Right lobe of liver (tissue), 4 donors: ENCODE data around the gene BPIFB2.

Source experiments
- CTCF ChIP-seq, 4 donors: fragments of 200-600 bp in 3 of 4; fragments of 450-650 bp in 1 of 4; IDR thresholded peaks; one replicate each; pipeline versions ENCODE4 v1.5.1 to v1.8.0; 2016 to 2022; ENCODE audit warnings: antibody characterized with exemption in 4 of 4, mild to moderate bottlenecking in 2 of 4
- POLR2A ChIP-seq: fragments of 450-650 bp; IDR thresholded peaks from one replicate; pipeline ENCODE4 v1.6.1; 2017; ENCODE audit warnings: antibody characterized with exemption, mild to moderate bottlenecking
- donor health status: DM: no; HTN: no; CAD: no.
- donor health status: DM: no; HTN: no; CAD: no.
- donor health status: DM: no; HTN: yes; CAD: no.

- no peak for TF ChIP-seq CTCF (IDR thresholded peaks at IDR 0.05)
- no peak for TF ChIP-seq POLR2A
Observed at GRCh38 chr20:33012327-33013189, 5.1 kb downstream of the BPIFB2 start.
